Astrocyte of the spinal cord (primary cell): ENCODE measurements around the gene SLC30A3.

Source experiments
- DNase-seq: peaks from one replicate; pipeline ENCODE4 v3.0.0; 2011; ENCODE audit warnings: low read depth, low spot score
- H3K4me3 ChIP-seq: 2 replicates; pipeline ENCODE4 v1.5.1; 2011; ENCODE audit warnings: low read depth, mild to moderate bottlenecking, low read length, moderate library complexity
- CTCF ChIP-seq: IDR thresholded peaks from 2 replicates; pipeline ENCODE4 v1.5.1; 2012; ENCODE audit warnings: low read depth, mild to moderate bottlenecking, low read length, inconsistent platforms
- in situ Hi-C: cut with HindIII; loops from 2 replicates; pipeline ENCODE4 v1.10.0; 2017; ENCODE audit warnings: low sequenced_read_pairs

The SLC30A3 gene

GRCh38 chr2:27203741-27204140 is 59.1 kb downstream of the SLC30A3 start:
- in situ Hi-C loops = no loop called here
- no peak for TF ChIP-seq CTCF
- no peak for DNase-seq
- H3K4me3 ChIP-seq = no peak overlapping the region
